ENCODE data around the gene MUSTN1.

- TF ChIP-seq CTCF (IDR thresholded peaks at IDR 0.05) (no peak), POLR2A (IDR thresholded peaks at IDR 0.05) (no peak)
These were observed 36.9 kb upstream of the MUSTN1 start for GRCh38 chr3:52871761-52872160.

Data from testis (tissue), 2 donors.